GM10266 (cell line): ENCODE measurements around the gene AKR7A2.
"Not testable (repeated sequence)": the region's sequence is repeated elsewhere in the genome, so short reads cannot be mapped to it uniquely, and the experiment has no call there.

Source experiments
- DNase-seq: peaks from one replicate; pipeline ENCODE4 v3.0.0; 2012; ENCODE audit errors: extremely low spot score
- TF ChIP-seq, protein P1 (sequence below): IDR thresholded peaks from 2 replicates; pipeline ENCODE4 v1.5.1; 2012; ENCODE audit warnings: mild to moderate bottlenecking, low read depth; ENCODE audit not compliant: control insufficient read depth, insufficient read depth; ENCODE audit errors: missing control alignments

AKR7A2 gene

DNA sequence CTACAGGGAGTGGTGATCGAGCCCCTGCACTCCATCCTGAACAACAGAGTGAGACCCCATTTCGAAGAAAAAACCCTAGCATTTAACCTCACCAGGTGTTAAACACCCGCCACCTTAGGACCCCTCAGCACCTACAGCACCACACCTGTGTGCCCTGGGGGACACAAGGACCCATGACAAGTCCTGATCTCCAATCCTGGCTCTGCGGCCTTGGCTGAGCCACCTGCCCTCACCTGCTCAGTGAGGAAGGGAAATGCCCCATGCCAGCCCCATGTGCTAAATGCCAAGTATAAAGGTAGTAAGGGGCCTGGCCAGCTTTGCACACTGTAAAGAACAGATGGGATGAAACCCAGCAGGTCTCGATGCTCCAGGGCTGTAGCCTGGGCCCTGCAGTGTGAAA lies 49.2 kb downstream of the AKR7A2 start:
- no peak for DNase-seq

DNA sequence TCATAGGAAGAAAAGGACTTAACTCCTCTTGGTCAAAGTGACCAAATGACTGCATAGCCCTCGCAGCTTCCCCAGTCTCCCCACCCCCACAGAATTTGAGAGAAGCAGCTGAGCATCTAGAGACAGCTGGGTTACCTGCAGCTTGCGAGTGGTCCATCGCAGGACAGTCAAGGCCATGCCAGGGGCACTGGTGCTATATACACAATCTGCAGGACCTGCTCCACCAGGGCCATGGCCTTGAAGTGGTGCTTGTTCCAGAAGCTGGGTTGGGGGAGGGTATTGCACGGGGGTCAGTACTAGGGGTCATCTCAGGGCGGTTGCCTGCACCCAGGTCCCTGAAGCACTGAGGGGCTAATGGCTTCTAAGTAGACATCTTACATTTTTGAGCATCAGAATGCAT lies 49.9 kb downstream of the AKR7A2 start:
- TF ChIP-seq, protein P1, sequence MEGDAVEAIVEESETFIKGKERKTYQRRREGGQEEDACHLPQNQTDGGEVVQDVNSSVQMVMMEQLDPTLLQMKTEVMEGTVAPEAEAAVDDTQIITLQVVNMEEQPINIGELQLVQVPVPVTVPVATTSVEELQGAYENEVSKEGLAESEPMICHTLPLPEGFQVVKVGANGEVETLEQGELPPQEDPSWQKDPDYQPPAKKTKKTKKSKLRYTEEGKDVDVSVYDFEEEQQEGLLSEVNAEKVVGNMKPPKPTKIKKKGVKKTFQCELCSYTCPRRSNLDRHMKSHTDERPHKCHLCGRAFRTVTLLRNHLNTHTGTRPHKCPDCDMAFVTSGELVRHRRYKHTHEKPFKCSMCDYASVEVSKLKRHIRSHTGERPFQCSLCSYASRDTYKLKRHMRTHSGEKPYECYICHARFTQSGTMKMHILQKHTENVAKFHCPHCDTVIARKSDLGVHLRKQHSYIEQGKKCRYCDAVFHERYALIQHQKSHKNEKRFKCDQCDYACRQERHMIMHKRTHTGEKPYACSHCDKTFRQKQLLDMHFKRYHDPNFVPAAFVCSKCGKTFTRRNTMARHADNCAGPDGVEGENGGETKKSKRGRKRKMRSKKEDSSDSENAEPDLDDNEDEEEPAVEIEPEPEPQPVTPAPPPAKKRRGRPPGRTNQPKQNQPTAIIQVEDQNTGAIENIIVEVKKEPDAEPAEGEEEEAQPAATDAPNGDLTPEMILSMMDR: no peak
- no peak for DNase-seq

More for the DNA sequence above, 49.2 kb downstream of the AKR7A2 start:
- TF ChIP-seq, protein P1: no peak

DNA sequence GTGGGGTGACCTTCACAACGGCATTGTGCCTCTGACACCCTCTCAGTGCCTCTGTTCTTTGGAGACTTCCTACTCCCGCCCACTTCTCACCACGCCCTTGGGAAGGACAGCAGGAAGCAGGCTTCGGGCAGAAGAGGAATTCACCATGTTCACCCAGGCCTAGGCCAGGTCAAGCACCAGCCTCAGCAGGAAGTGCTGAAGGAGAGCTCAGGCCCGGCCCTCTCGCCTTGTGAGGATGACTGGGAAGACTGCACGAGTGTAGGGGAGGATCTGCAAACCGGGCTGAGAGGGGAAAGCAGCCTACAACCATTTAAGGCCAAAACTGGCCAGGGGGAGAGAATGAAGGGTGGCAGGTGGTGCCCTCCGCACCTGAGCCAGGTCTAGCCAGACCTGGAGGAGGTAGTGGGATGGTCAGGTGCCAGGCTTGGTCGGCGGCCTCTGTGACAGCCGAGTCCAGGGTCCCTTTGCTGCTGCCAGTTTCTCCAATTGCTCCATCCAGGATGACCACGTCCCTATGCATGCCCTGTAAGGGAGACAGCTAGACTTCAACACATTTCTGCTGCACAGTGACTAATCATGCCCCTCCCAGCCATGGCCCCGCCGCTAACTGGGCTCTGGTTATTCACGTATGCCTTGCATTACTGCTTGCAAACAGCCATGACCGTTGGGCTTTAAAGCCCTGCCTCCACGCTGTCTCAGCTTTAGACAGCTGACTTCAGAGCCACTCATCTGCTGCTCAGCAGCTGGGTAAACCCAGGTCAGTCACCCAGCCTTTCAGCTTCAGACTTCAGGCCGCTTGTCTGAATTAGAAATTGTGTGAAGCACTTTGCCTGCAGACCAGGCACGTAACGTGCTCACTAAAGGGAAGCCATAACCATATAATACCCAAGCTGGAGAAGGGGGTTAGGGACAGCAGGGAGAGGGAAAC lies 51.5 kb downstream of the AKR7A2 start:
- DNase-seq: no peak
- TF ChIP-seq, protein P1: no peak

DNA sequence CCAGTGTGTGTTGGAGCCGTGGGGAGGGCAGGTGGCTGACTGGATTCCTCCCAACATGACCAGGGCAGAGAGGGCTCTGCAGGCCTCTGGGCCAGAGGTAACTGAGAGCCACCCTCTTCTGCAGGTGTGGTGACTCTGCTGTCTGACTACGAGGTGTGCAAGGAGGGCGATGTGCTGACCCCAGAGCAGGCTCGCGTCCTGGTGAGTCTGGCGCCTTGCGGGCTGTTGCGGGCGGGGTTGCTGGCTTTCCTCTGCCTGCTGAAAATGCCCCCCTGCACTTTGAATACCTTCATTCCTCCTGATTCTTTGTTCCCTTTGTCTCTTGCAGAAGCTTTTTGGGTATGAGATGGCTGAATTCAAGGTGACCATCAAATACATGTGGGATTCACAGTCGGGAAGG lies 53.6 kb downstream of the AKR7A2 start:
- no peak for DNase-seq
- TF ChIP-seq, protein P1: no peak

DNA sequence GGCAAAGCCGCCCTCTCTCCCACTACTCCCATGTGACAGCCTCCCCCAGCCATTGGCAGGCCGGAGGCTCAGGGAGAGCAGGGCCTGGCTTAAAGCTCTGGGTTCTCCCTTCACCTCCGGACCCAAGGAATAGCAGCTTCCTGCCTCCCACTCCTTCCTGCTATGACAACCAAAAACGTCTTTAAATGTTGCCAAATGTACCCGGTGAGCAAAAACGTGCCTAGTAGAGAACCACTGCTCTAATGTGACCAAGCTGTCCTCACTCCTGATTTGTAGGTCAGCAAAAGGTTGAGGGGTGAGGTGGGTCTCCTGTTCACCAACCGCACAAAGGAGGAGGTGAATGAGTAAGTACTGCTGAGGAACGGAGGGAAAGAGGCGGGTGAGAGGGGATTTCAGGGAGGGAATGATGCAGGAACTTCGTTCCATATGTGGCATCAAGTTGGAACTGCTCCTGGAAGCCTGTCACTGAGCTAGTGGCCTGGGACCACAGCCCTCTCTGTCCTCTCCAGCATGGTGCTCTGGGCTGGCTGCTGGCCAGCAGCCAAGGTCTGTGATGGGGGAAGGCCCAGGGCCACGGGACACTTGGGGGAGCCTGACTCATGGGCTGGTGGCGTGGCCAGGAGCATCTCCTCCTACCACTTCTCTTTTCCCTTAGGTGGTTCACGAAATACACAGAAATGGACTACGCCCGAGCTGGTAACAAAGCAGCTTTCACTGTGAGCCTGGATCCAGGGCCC lies 54.6 kb downstream of the AKR7A2 start:
- TF ChIP-seq, protein P1: no peak
- DNase-seq: no peak

DNA sequence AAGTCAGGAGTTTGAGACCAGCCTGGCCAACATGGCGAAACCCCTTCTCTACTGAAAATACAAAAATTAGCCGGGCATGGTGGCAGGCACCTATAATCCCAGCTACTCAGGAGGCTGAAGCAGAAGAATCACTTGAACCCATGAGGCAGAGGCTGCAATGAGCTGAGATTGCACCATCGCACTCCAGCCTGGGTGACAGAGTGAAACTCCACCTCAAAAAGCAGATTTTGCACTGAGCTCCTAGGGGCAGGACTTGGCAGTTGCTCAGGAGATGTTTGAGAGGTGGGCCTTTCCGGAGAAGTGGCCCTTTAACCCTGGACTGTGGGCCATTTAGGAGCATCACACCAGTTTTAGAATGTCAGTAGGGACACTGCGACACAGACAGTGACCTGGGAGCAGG lies 55.6 kb downstream of the AKR7A2 start:
- not testable (repeated sequence) for DNase-seq

DNA sequence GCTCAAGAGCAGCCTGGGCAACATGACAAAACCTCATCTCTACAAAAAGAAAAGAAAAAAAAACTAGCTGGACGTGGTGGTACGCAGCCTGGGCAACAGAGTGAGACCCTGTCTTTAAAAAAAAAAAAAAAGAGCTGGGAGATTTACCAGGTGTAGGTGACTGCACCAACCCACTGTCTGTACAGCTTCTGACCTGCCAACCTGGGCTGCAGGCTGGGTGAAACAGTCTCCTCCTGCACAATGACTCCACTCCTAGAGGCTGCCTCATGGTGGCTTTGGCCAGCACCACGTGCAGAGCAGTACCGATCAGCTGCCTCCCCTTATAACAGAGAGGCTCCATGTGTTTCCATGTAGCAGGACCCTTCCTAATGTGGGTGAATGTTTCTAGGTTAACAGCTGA lies 56.7 kb downstream of the AKR7A2 start:
- TF ChIP-seq, protein P1: no peak
- DNase-seq: no peak
